MM.1S (cell line): ENCODE results near the gene GALNT9.

Experiments
- CTCF ChIP-seq: fragments of 300-600 bp; sonication (generic); IDR thresholded peaks from 2 replicates; pipeline ENCODE4 v1.5.1; 2016; ENCODE audit warnings: antibody characterized with exemption, low read length, mixed read lengths
- EZH2phosphoT487 ChIP-seq: fragments of 300-600 bp; sonication (generic); IDR thresholded peaks from 2 replicates; pipeline ENCODE4 v1.6.1; 2018; ENCODE audit warnings: antibody characterized with exemption, low read length

GRCh38 chr12:132275631-132276030 lies 53.8 kb downstream of the GALNT9 start:
- TF ChIP-seq CTCF, result no peak
- no peak for TF ChIP-seq EZH2phosphoT487
